ENCODE data around the gene DUSP7.

DNA sequence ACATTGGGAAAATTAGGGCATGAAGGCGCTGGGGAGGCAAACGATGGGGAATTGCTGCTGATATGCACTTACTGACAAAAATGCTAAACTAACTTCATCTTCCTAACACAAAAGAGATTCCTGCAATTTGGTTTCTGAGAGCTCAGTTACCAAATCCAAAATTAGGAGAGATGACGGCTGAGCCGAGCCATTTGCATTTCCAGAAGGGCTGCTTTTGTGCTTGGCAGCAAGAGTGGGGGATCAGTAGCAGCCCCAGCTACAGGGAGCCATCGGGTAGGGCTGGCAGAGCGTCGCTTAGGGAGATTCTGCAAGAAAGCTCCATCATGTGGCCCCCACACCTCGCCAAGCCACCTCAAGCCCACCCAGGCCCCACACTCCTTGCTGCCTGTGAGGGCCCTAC, 16.1 kb upstream of the DUSP7 start:
- TF ChIP-seq CTCF (IDR thresholded peaks at IDR 0.05; ENCODE audit: poor library complexity) (no peak), EZH2 (IDR thresholded peaks at IDR 0.05; ENCODE audit: borderline replicate concordance) (no peak)

Measured in hepatocyte (in vitro differentiated cells).